NCI-H1417 (cell line): ENCODE data around the gene GABPB1.
"Not testable (repeated sequence)": the region's sequence is repeated elsewhere in the genome, so short reads cannot be mapped to it uniquely, and the experiment has no call there.

ENCODE experiments used
- DNase-seq, 3 experiments: peaks; one replicate each; lab custom pipeline; 2025; lab: John Stamatoyannopoulos, UW

GABPB1 gene

GRCh38 chr15:50354838-50355618, at the start of gene GABPB1:
GABPB1 (minus strand) TSS chr15:50355198; CDS start chr15:50309798, 45,400 bp downstream.
- peak; percentile 78 to 98 (median 95) for DNase-seq

GRCh38 chr15:50391561-50391960, 36.6 kb upstream of the GABPB1 start:
- DNase-seq = not testable (repeated sequence)

DNA sequence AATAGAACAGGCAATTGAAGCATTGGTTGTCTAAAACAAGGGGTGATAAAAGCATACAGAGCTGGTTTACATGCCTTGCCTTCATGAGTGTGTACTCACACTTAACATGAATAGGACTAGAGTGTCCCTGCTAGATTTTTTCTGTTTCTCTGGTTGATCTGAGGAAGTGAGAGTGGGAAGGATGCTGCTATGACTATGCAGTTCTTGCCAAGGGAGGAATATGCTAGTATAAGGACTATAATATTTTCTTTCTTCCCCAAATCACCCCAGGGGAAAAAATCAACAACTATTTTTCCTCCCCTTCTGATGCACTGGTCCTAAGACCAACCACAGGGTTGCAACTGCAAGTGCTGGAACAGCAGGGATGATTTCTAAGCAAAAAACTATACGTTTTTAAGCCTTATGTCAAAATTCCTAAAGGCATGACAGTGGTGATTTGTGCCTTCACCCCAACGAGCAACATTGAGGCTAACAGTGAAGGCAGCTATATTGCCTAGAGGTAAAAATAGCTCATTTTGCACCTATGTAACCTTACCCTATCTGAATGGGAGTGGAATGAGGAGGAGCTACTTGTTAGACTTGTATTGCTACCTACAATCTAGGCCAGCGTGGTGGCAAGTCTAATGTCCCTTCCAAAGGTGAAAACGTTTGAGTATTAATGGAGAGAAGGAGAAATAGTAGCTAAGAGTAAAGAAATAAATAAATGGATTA, 35.7 kb upstream of the GABPB1 start:
- peak in 1 of 3 experiments; percentile 18 for DNase-seq

DNA sequence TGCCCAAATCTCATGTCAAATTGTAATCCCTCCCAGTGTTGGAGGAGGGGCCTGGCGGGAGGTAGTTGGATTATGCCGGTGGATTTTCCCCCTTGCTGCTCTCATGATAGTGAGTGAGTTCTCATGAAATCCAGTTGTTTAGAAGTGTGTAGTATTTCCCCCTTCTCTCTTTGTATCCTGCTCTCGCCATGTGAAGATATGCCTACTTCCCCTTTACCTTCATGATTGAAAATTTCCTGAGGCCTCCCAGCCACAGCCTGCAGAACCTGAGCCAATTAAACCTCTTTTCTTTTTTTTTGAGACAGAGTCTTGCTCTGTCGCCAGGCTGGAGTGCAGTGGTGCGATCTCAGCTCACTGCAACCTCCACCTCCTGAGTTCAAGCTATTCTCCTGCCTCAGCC, 27.4 kb upstream of the GABPB1 start:
- not testable (repeated sequence) for DNase-seq

- no peak for DNase-seq
These were observed 26.4 kb upstream of the GABPB1 start for GRCh38 chr15:50381438-50381837.

DNA sequence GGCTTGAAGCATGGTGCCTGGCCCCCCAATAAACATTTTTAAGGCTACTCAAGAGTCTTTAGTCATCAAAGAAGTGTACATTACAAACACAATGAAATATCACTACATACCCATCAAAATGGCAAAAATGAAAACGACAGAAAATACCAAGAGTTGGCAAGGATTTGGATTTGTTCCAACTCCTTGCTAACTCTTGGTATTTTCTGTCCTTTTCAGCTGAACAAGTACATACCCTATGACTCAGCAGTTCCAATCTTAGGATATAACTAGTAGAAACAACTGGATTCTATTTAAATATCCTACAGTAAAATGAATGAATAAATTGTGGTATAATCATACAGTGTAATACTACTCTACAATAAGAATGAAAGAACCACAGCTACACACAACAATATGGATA, 25.1 kb upstream of the GABPB1 start:
- DNase-seq = no peak

- not testable (repeated sequence) for DNase-seq
These were observed 24.4 kb upstream of the GABPB1 start for GRCh38 chr15:50379413-50379812.

DNA sequence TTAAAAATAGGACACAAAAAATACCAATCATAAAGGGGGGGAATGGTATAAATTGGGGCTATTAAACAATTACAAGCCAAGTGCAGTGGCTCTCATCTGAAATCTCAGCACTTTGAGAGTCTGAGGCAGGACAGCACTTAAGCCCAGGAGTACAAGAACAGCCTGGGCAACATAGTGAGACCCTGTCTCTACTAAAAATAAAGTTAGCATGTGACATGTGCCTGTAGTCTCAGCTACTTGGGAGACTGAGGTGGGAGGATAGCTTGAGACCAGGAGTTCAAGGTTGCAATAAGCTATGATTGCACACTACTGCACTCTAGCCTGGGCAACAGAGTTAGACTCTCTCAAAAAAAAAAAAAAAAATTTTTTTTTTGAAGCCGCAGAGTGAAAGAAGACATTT, 23.8 kb upstream of the GABPB1 start:
- no peak for DNase-seq

GRCh38 chr15:50377867-50378751, 23.1 kb upstream of the GABPB1 start:
- DNase-seq = no peak

DNA sequence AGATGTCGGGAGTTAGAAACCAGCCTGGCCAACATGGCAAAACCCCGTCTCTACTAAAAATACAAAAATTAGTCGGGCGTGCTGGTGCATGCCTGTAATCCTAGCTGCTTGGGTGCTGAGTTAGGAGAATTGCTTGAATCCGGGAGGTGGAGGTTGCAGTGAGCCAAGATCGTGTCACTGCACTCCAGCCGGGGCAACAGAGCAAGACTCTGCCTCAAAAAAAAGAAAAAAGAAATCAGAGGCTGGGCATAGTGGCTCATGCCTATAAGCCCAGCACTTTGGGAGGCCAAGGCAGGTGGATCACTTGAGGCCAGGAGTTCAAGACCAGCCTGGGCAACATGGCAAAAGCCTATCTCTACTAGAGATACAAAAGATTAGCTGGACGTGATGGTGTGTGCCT, 14.6 kb upstream of the GABPB1 start:
- DNase-seq = not testable (repeated sequence)

GRCh38 chr15:50365971-50366370, 11.0 kb upstream of the GABPB1 start:
- DNase-seq = no peak

DNA sequence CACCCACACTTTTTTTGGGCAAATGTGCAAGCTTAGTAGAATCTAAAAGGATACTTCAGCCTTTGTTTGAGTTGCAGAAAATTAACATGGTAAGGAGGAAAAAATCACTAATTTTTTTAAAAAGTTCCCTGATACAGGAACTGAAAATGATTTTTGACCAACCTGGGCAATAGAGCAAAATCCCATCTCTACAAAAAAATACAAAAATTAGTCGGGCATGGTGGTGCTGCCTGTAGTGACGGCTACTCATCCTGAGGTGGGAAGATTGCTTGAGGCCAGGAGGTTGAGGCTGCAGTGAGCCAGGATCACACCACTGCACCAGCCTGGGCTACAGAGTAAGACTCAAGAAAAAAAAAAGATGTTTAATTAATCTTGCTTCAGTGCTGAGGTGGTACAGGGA, 10.6 kb upstream of the GABPB1 start:
- no peak for DNase-seq

- DNase-seq = no peak
These were observed 8.6 kb upstream of the GABPB1 start for GRCh38 chr15:50363612-50364011.

DNA sequence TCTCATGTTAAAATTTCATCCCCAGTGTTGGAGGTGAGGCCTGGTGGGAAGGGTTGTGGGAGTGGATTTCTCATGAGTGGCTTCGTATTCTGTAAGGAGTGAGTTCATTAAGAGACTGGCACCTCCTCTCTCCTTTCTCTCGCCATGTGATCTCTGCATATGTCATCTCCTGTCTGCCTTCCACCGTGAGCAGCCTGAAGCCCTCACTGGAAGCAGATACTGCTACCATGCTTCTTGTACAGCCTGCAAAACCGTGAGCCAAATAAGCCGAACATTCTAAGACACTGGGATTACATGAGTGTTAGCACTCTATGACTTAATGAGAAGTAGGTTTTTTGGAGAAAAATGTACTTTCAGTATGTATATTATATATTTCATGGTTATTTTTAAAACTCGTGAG, 6.8 kb upstream of the GABPB1 start:
- DNase-seq = no peak

GRCh38 chr15:50358845-50359244, 3.8 kb upstream of the GABPB1 start:
- peak in 1 of 3 experiments; percentile 3 for DNase-seq

DNA sequence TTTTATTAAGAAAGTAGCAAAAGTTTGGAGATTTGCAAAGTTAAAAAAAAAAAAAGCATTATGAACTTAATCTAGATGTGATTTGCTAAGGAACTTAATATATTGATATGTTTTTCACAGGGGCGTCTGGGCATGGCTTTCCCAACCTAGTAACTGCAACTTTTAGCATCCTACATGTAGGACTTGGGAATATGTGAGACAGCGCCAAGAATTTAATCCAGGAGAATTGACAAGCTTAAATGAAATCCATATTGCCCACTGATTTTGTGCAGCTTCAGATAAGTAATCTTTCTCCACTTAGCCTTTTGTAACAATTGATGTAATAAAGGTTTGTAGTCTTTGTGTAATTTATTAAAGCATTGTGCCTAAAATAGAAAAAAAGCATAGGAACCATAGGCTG, 982 bp upstream of the GABPB1 start:
- DNase-seq = peak in 1 of 3 experiments; percentile 53

GRCh38 chr15:50355619-50355905, 564 bp upstream of the GABPB1 start:
- no peak for DNase-seq

- DNase-seq = peak; percentile 25 to 67 (median 65)
These were observed 792 bp downstream of the GABPB1 start for GRCh38 chr15:50353975-50354837.

GRCh38 chr15:50353251-50353974, 1.6 kb downstream of the GABPB1 start:
- no peak for DNase-seq

- DNase-seq = no peak
These were observed 4.4 kb downstream of the GABPB1 start for GRCh38 chr15:50350621-50351020.

- DNase-seq = no peak
These were observed 9.7 kb downstream of the GABPB1 start for GRCh38 chr15:50345298-50345697.
